Measurements from ENCODE around the gene MCM10.

GRCh38 chr10:13117841-13118783 lies 43.2 kb upstream of the MCM10 start:
- TF ChIP-seq CTCF (conservative IDR thresholded peaks at IDR 0.05; ENCODE audit: low read depth, low read length) (no peak), BHLHE40 (IDR thresholded peaks at IDR 0.05; ENCODE audit: low read depth, low read length) (no peak), POLR2A (IDR thresholded peaks at IDR 0.05; ENCODE audit: low read depth, low read length) (no peak), RFX5 (IDR thresholded peaks at IDR 0.05; ENCODE audit: low read depth, low read length) (no peak), RAD21 (IDR thresholded peaks at IDR 0.05; ENCODE audit: low read length) (no peak), CEBPB (IDR thresholded peaks at IDR 0.05; ENCODE audit: low read depth, low read length) (no peak), MAZ (IDR thresholded peaks at IDR 0.05; ENCODE audit: borderline replicate concordance, low read depth, low read length) (no peak), SMC3 (IDR thresholded peaks at IDR 0.05; ENCODE audit: low read depth, low read length) (no peak), RCOR1 (IDR thresholded peaks at IDR 0.05; ENCODE audit: insufficient replicate concordance, low read length) (no peak), ELK1 (IDR thresholded peaks at IDR 0.05; ENCODE audit: borderline replicate concordance, low read depth, low read length) (no peak)

Data from IMR-90 (cell line).